ENCODE results near the gene KIF22.

Gene KIF22

GRCh38 chr16:29836623-29837022, 46.1 kb downstream of the KIF22 start:
- no peak for DNase-seq (ENCODE audit: low spot score)
- FAIRE-seq, result no peak

- no peak for DNase-seq (ENCODE audit: low spot score)
- FAIRE-seq, result no peak
Measured at GRCh38 chr16:29837841-29838240, 47.3 kb downstream of the KIF22 start.

- FAIRE-seq, result no peak
Measured at GRCh38 chr16:29839822-29840221, 49.3 kb downstream of the KIF22 start.

GRCh38 chr16:29840240-29840639, 49.7 kb downstream of the KIF22 start:
- no peak for FAIRE-seq

More at GRCh38 chr16:29839822-29840221, 49.3 kb downstream of the KIF22 start:
- DNase-seq (ENCODE audit: low spot score), result no peak

GRCh38 chr16:29841631-29842030, 51.1 kb downstream of the KIF22 start:
- DNase-seq (ENCODE audit: low spot score) (no peak), FAIRE-seq (no peak)

More at GRCh38 chr16:29840240-29840639, 49.7 kb downstream of the KIF22 start:
- no peak for DNase-seq (ENCODE audit: low spot score)

- DNase-seq (ENCODE audit: low spot score) (no peak), FAIRE-seq (no peak)
Measured at GRCh38 chr16:29842732-29843346, 52.3 kb downstream of the KIF22 start.

- no peak for DNase-seq (ENCODE audit: low spot score)
- FAIRE-seq, result no peak
Measured at GRCh38 chr16:29843931-29844330, 53.4 kb downstream of the KIF22 start.

- DNase-seq (ENCODE audit: low spot score) (no peak), FAIRE-seq (no peak)
Measured at GRCh38 chr16:29844575-29845331, 54.2 kb downstream of the KIF22 start.

GRCh38 chr16:29845656-29846055, 55.1 kb downstream of the KIF22 start:
- FAIRE-seq, result no peak

GRCh38 chr16:29848420-29849297, 58.1 kb downstream of the KIF22 start:
- no peak for FAIRE-seq
- peak; percentile 62 for DNase-seq (ENCODE audit: low spot score)

More at GRCh38 chr16:29845656-29846055, 55.1 kb downstream of the KIF22 start:
- DNase-seq (ENCODE audit: low spot score), result no peak

- DNase-seq (ENCODE audit: low spot score), result no peak
- FAIRE-seq, result no peak
Measured at GRCh38 chr16:29849505-29849904, 59.0 kb downstream of the KIF22 start.

GRCh38 chr16:29850998-29851397, 60.4 kb downstream of the KIF22 start:
- no peak for DNase-seq (ENCODE audit: low spot score)
- no peak for FAIRE-seq

GRCh38 chr16:29852654-29853053, 62.1 kb downstream of the KIF22 start:
- DNase-seq (ENCODE audit: low spot score) (no peak), FAIRE-seq (no peak)

GRCh38 chr16:29854520-29855100, 64.1 kb downstream of the KIF22 start:
- FAIRE-seq, result no peak

More at GRCh38 chr16:29854520-29855100, 64.1 kb downstream of the KIF22 start:
- DNase-seq (ENCODE audit: low spot score), result no peak

All from urothelium cell line (cell line).